Upper lobe of left lung (tissue), 6 donors: ENCODE data around the gene ZNF84. TPM values are rescaled to one million over a fixed set of nuclear protein-coding genes. Genes with fewer than 3 reads are reported as not detected.

ENCODE experiments used
- ATAC-seq, 2 donors: fragments of 200-7000 bp; cut with Tn5 transposase; one replicate each; pipeline ENCODE4 v1.9.1; 2022; ENCODE audit warnings: mild to moderate bottlenecking in 2 of 2, moderate library complexity in 2 of 2; ENCODE audit not compliant: low FRiP score in 2 of 2
- DNase-seq, 2 donors: peaks; one replicate each; pipeline ENCODE4 v3.0.0-alpha.2; 2019 to 2020
- H3K27ac ChIP-seq, 4 donors: fragments of 200-600 bp; sonication (generic); one replicate each; pipeline ENCODE4 v1.5.1; 2016 to 2019
- H3K27me3 ChIP-seq, 4 donors: fragments of 200-600 bp; sonication (generic); one replicate each; pipeline ENCODE4 v1.5.1; 2017 to 2019
- H3K36me3 ChIP-seq, 4 donors: fragments of 200-600 bp; sonication (generic); one replicate each; pipeline ENCODE4 v1.5.1; 2016 to 2019
- H3K4me1 ChIP-seq, 4 donors: fragments of 200-600 bp; sonication (generic); one replicate each; pipeline ENCODE4 v1.5.1; 2018 to 2019
- H3K4me3 ChIP-seq, 4 donors: fragments of 200-600 bp; sonication (generic); one replicate each; pipeline ENCODE4 v1.5.1; 2017 to 2019; ENCODE audit warnings: mild to moderate bottlenecking in 2 of 4, moderate library complexity in 1 of 4
- H3K9me3 ChIP-seq, 4 donors: fragments of 200-600 bp; sonication (generic); one replicate each; pipeline ENCODE4 v1.5.1; 2018 to 2019
- CTCF ChIP-seq, 6 experiments: fragments of 450-650 bp in 4 of 6; fragments of 200-600 bp in 2 of 6; sonication (generic) in 2 of 6; IDR thresholded peaks; one replicate each; pipeline ENCODE4 v1.5.1; 2016 to 2019; ENCODE audit warnings: antibody characterized with exemption in 6 of 6
- EP300 ChIP-seq, 4 donors: sonication (generic); formaldehyde crosslinking; IDR thresholded peaks; one replicate each; pipeline ENCODE4 v1.5.1; 2017; ENCODE audit warnings: antibody characterized with exemption in 4 of 4, control low read depth in 2 of 4
- POLR2A ChIP-seq, 4 donors: fragments of 450-650 bp; IDR thresholded peaks; one replicate each; pipeline ENCODE4 v1.5.1; 2016 to 2017; ENCODE audit warnings: antibody characterized with exemption in 4 of 4, mild to moderate bottlenecking in 2 of 4
- POLR2AphosphoS5 ChIP-seq, 2 donors: sonication (generic); formaldehyde crosslinking; IDR thresholded peaks; one replicate each; pipeline ENCODE4 v1.5.1; 2017; ENCODE audit warnings: antibody characterized with exemption in 2 of 2
- WGBS, 2 donors: methylation state at CpG; one replicate each; pipeline ENCODE4 v1.1.5; 2017 to 2018; 5-methylcytosine and 5-hydroxymethylcytosine counted together
- total RNA-seq, 6 donors: library from RNA; depleted of rRNA in 4 of 6; stranded (reverse); fragments of >200 nt in 4 of 6; gene quantifications; one replicate each; pipeline versions ENCODE4 v1.1.0 to v1.2.1, GENCODE V29; 2016 to 2021
- donor health status: DM: no; HTN: no; CAD: no; lungs with moderate emphysema.
- donor health status: DM: no; HTN: yes; CAD: no; lungs with severe emphysema.

The ZNF84 gene
- total RNA-seq, 6 donors from 2014 or later, result 6.9 to 37.2 (median 18.3) TPM

GRCh38 chr12:133038118-133038709 lies 905 bp downstream of the ZNF84 start:
- H3K27me3 ChIP-seq, result no peaks in the 10 kb centered on the region
- peaks cover 0 to 14% (median 9%) of the 10 kb centered on the region in 4 donors for H3K4me1 ChIP-seq
- peaks cover 41 to 66% (median 57%) of the 10 kb centered on the region in 4 donors for H3K9me3 ChIP-seq
- peak overlapping the region; percentile 57 to 89 (median 82) for H3K4me3 ChIP-seq
- 52 to 61% methylated on average over 4 of the region's 4 CpGs for WGBS, 2 donors
- peaks cover 10 to 34% (median 22%) of the 10 kb centered on the region in 4 donors for H3K36me3 ChIP-seq
- no peak for ATAC-seq
- TF ChIP-seq EP300 (IDR thresholded peaks at IDR 0.05) (no peak), CTCF (IDR thresholded peaks at IDR 0.05) (no peak), POLR2A (IDR thresholded peaks at IDR 0.05) (no peak), POLR2AphosphoS5 (IDR thresholded peaks at IDR 0.05) (no peak)
- peak overlapping the region; percentile 87 to 95 (median 90) for H3K27ac ChIP-seq
- DNase-seq, result no peak

- 96 to 98% methylated on average over 3 of the region's 3 CpGs for WGBS, 2 donors
- no peak for DNase-seq
- H3K4me1 ChIP-seq, result no peaks in the 10 kb centered on the region
- no peak for TF ChIP-seq POLR2AphosphoS5 (IDR thresholded peaks at IDR 0.05)
- no peak for TF ChIP-seq CTCF (IDR thresholded peaks at IDR 0.05)
- no peak for TF ChIP-seq EP300 (IDR thresholded peaks at IDR 0.05)
- TF ChIP-seq POLR2A (IDR thresholded peaks at IDR 0.05), result no peak
- no peak overlapping the region for H3K4me3 ChIP-seq
- peaks cover 46 to 94% (median 88%) of the 10 kb centered on the region in 4 donors for H3K36me3 ChIP-seq
- peaks cover 92 to 99% (median 98%) of the 10 kb centered on the region in 4 donors for H3K9me3 ChIP-seq
- H3K27ac ChIP-seq, result no peak overlapping the region
- H3K27me3 ChIP-seq, result no peaks in the 10 kb centered on the region
- no peak for ATAC-seq
Observed at GRCh38 chr12:133046698-133047097, 9.4 kb downstream of the ZNF84 start.

- H3K9me3 ChIP-seq, result peaks cover 95 to 99% (median 98%) of the 10 kb centered on the region in 4 donors
Observed at GRCh38 chr12:133057446-133057845, 20.1 kb downstream of the ZNF84 start.

GRCh38 chr12:133058203-133059113 lies 21.1 kb downstream of the ZNF84 start:
- ATAC-seq (no peak), DNase-seq (no peak)
- Histone ChIP-seq H3K27ac (no peak overlapping the region), H3K9me3 (peaks cover 95 to 99% (median 98%) of the 10 kb centered on the region in 4 donors), H3K4me1 (no peaks in the 10 kb centered on the region), H3K4me3 (no peak overlapping the region), H3K27me3 (no peaks in the 10 kb centered on the region), H3K36me3 (peaks cover 16 to 44% (median 33%) of the 10 kb centered on the region in 4 donors)
- TF ChIP-seq POLR2A (IDR thresholded peaks at IDR 0.05), result no peak
- TF ChIP-seq CTCF (IDR thresholded peaks at IDR 0.05), result no peak
- no peak for TF ChIP-seq POLR2AphosphoS5 (IDR thresholded peaks at IDR 0.05)
- TF ChIP-seq EP300 (IDR thresholded peaks at IDR 0.05), result no peak
- WGBS, 2 donors, result 91 to 93% methylated on average over 8 of the region's 8 CpGs

More at GRCh38 chr12:133057446-133057845, 20.1 kb downstream of the ZNF84 start:
- no peaks in the 10 kb centered on the region for H3K27me3 ChIP-seq
- WGBS, 2 donors, result 94 to 99% methylated on average over 5 of the region's 5 CpGs
- H3K4me1 ChIP-seq, result no peaks in the 10 kb centered on the region
- ATAC-seq (no peak), DNase-seq (no peak)
- TF ChIP-seq POLR2AphosphoS5 (IDR thresholded peaks at IDR 0.05) (no peak), CTCF (IDR thresholded peaks at IDR 0.05) (no peak), POLR2A (IDR thresholded peaks at IDR 0.05) (no peak), EP300 (IDR thresholded peaks at IDR 0.05) (no peak)
- no peak overlapping the region for H3K27ac ChIP-seq
- no peak overlapping the region for H3K4me3 ChIP-seq
- H3K36me3 ChIP-seq, result peaks cover 26 to 54% (median 42%) of the 10 kb centered on the region in 4 donors
